H7 (cell line): ENCODE measurements around the gene CALN1. TPM values are rescaled to one million over a fixed set of nuclear protein-coding genes. Genes with fewer than 3 reads are reported as not detected.

Source experiments
- DNase-seq: peaks from one replicate; pipeline ENCODE4 v3.0.0; 2012
- H3K27me3 ChIP-seq: 2 replicates; pipeline ENCODE4 v1.6.0; 2011; ENCODE audit warnings: mild to moderate bottlenecking, low read length; ENCODE audit not compliant: control insufficient read depth, insufficient read depth
- H3K36me3 ChIP-seq: replicated peaks from 2 replicates; pipeline ENCODE4 v1.5.1; 2011; ENCODE audit warnings: low read length; ENCODE audit not compliant: control insufficient read depth, insufficient read depth
- H3K4me3 ChIP-seq: 2 replicates; pipeline ENCODE4 v1.5.1; 2011; ENCODE audit warnings: low read depth, mild to moderate bottlenecking, control low read depth, low read length, moderate library complexity; ENCODE audit not compliant: insufficient read depth
- total RNA-seq: library from RNA; depleted of rRNA; stranded (reverse); fragments of >200 nt; shearing (Covaris generic); gene quantifications from 2 replicates; pipeline ENCODE4 v1.2.3, GENCODE V29; 2014

Gene CALN1
- total RNA-seq, 1 experiment from 2014 or later: 3.2 TPM

- H3K36me3 ChIP-seq: no peaks in the 10 kb centered on the region
- DNase-seq: peak; percentile 30
Measured at GRCh38 chr7:71871446-71871845, 540.7 kb downstream of the CALN1 start.

GRCh38 chr7:71870812-71871211 is 541.3 kb downstream of the CALN1 start:
- Histone ChIP-seq H3K4me3 (no peak overlapping the region), H3K36me3 (no peaks in the 10 kb centered on the region), H3K27me3 (no peaks in the 10 kb centered on the region)
- DNase-seq: no peak

More at GRCh38 chr7:71871446-71871845, 540.7 kb downstream of the CALN1 start:
- H3K27me3 ChIP-seq: no peaks in the 10 kb centered on the region
- no peak overlapping the region for H3K4me3 ChIP-seq

GRCh38 chr7:71868797-71869196 is 543.3 kb downstream of the CALN1 start:
- H3K27me3 ChIP-seq: no peaks in the 10 kb centered on the region
- H3K4me3 ChIP-seq: no peak overlapping the region
- DNase-seq: no peak
- H3K36me3 ChIP-seq: no peaks in the 10 kb centered on the region

- no peaks in the 10 kb centered on the region for H3K27me3 ChIP-seq
- H3K36me3 ChIP-seq: no peaks in the 10 kb centered on the region
- DNase-seq: no peak
- no peak overlapping the region for H3K4me3 ChIP-seq
Measured at GRCh38 chr7:71867626-71868025, 544.5 kb downstream of the CALN1 start.

GRCh38 chr7:71865172-71865571 is 547.0 kb downstream of the CALN1 start:
- no peaks in the 10 kb centered on the region for H3K36me3 ChIP-seq
- no peaks in the 10 kb centered on the region for H3K27me3 ChIP-seq
- no peak overlapping the region for H3K4me3 ChIP-seq
- DNase-seq: no peak

- Histone ChIP-seq H3K4me3 (no peak overlapping the region), H3K36me3 (no peaks in the 10 kb centered on the region), H3K27me3 (no peaks in the 10 kb centered on the region)
- no peak for DNase-seq
Measured at GRCh38 chr7:71864130-71864529, 548.0 kb downstream of the CALN1 start.

- no peak for DNase-seq
- H3K4me3 ChIP-seq: no peak overlapping the region
- H3K36me3 ChIP-seq: no peaks in the 10 kb centered on the region
- H3K27me3 ChIP-seq: no peaks in the 10 kb centered on the region
Measured at GRCh38 chr7:71860572-71860971, 551.6 kb downstream of the CALN1 start.

- Histone ChIP-seq H3K27me3 (no peaks in the 10 kb centered on the region), H3K36me3 (no peaks in the 10 kb centered on the region), H3K4me3 (no peak overlapping the region)
- DNase-seq: no peak
Measured at GRCh38 chr7:71857338-71857737, 554.8 kb downstream of the CALN1 start.

- DNase-seq: no peak
Measured at GRCh38 chr7:71854546-71855397, 557.4 kb downstream of the CALN1 start.

GRCh38 chr7:71851776-71852498 is 560.2 kb downstream of the CALN1 start:
- Histone ChIP-seq H3K36me3 (no peaks in the 10 kb centered on the region), H3K27me3 (no peaks in the 10 kb centered on the region), H3K4me3 (no peak overlapping the region)
- no peak for DNase-seq

More at GRCh38 chr7:71854546-71855397, 557.4 kb downstream of the CALN1 start:
- Histone ChIP-seq H3K27me3 (no peaks in the 10 kb centered on the region), H3K36me3 (no peaks in the 10 kb centered on the region), H3K4me3 (no peak overlapping the region)

GRCh38 chr7:71846160-71846559 is 566.0 kb downstream of the CALN1 start:
- Histone ChIP-seq H3K4me3 (no peak overlapping the region), H3K36me3 (no peaks in the 10 kb centered on the region), H3K27me3 (no peaks in the 10 kb centered on the region)
- DNase-seq: no peak

GRCh38 chr7:71843676-71844075 is 568.5 kb downstream of the CALN1 start:
- H3K27me3 ChIP-seq: no peaks in the 10 kb centered on the region
- H3K36me3 ChIP-seq: no peaks in the 10 kb centered on the region
- H3K4me3 ChIP-seq: no peak overlapping the region
- no peak for DNase-seq

GRCh38 chr7:71842786-71843185 is 569.4 kb downstream of the CALN1 start:
- no peak for DNase-seq
- Histone ChIP-seq H3K27me3 (no peaks in the 10 kb centered on the region), H3K4me3 (no peak overlapping the region), H3K36me3 (no peaks in the 10 kb centered on the region)

GRCh38 chr7:71842381-71842780 is 569.8 kb downstream of the CALN1 start:
- DNase-seq: no peak
- Histone ChIP-seq H3K4me3 (no peak overlapping the region), H3K27me3 (no peaks in the 10 kb centered on the region), H3K36me3 (no peaks in the 10 kb centered on the region)

GRCh38 chr7:71835056-71835455 is 577.1 kb downstream of the CALN1 start:
- Histone ChIP-seq H3K36me3 (no peaks in the 10 kb centered on the region), H3K27me3 (no peaks in the 10 kb centered on the region), H3K4me3 (no peak overlapping the region)
- DNase-seq: no peak
